Measurements from ENCODE around the gene ITGA1. TPM values are rescaled to one million over a fixed set of nuclear protein-coding genes. Genes with fewer than 3 reads are reported as not detected.

The ITGA1 gene
- total and polyA plus RNA-seq, 4 donors = 17.8 to 152 (median 98.5) TPM

DNA sequence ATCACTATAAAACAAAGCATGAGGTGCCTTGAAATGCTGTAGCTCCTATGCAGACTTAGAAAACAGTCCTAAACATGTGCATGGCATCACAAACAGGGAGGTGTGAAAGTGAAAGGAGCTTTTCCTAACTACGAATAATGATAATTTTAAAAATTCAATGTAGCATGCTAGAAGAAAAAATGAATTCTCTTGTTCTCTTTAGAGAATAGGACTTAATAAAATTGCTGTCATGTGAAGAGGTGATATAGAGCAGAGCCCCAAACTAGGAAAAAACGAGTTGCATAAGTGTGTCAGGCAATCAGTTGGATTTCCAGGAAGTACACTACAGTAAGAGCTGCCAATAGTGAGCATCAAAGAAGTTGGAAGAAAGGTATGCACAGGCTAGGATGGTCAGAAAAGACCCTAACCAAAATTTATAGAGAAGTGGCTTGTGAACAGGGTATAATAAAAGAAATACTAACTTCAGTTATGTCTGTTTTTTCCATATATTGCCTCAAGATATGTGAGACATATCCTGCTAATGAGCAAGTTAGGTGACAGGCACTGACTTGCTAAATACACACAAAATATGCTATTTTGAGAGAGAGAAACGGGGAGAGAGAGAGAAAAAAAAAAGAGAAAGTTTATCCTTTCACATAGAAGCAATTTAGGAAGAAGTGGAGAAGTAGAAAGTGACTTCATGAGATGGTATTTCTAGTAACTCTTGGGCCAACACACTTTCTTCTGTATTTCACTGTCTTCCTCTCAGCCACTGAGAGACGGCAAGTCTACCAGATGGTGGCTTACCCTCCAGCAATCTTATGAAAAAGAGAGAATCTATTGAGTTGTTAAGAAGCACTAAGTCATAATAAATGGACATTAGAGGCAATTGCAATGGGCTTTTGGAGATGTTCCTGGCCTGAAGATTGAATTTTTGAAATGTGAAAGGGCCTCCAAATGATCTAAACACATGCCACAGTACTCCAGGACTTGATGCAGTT is 219.5 kb downstream of the ITGA1 start:
- H3K9me3 ChIP-seq (ENCODE audit: control insufficient read depth, low read length) = peaks cover 1% of the 10 kb centered on the region
- no peak overlapping the region for H3K4me3 ChIP-seq (ENCODE audit: low read length in 2 of 2)
- 52 to 63% methylated on average over 4 of the region's 4 CpGs for WGBS, 2 donors
- H3K36me3 ChIP-seq (ENCODE audit: control insufficient read depth in 1 of 2, insufficient read depth in 2 of 2, low read length in 1 of 2) = no peaks in the 10 kb centered on the region
- DNase-seq (no peak), ATAC-seq (ENCODE audit: low FRiP score) (no peak)
- H3K27me3 ChIP-seq (ENCODE audit: control insufficient read depth in 1 of 2, insufficient read depth in 2 of 2, low read length in 1 of 2) = no peaks in the 10 kb centered on the region
- no peak overlapping the region for H3K27ac ChIP-seq (ENCODE audit: low read depth in 1 of 2, low read length in 2 of 2)
- intact Hi-C loops (cut with DNase I) = no loop called here
- H3K4me1 ChIP-seq (ENCODE audit: control insufficient read depth in 1 of 2, insufficient read depth in 2 of 2, low read length in 2 of 2) = no peaks in the 10 kb centered on the region

DNA sequence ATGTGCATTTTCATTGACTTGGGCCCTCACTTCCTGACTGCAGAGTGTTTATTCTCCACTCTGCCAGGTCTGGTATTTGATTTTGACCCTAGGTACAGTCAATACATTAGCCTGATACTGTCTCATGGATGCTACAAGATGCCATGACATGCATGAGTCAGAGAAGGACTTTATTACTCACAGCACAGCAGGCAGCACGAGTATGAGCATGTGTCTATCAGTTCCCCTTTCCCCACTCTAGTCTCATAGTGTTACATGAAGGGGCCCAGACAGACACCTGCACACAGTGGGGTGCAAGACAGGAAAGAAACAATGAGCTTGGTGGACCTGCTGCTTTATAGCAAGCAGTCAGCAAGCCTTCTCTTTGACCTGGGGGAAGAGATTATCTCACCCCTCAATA is 221.0 kb downstream of the ITGA1 start:
- intact Hi-C loops (cut with DNase I) = no loop called here
- Histone ChIP-seq H3K4me3 (ENCODE audit: low read length in 2 of 2) (no peak overlapping the region), H3K27ac (ENCODE audit: low read depth in 1 of 2, low read length in 2 of 2) (no peak overlapping the region), H3K4me1 (ENCODE audit: control insufficient read depth in 1 of 2, insufficient read depth in 2 of 2, low read length in 2 of 2) (no peaks in the 10 kb centered on the region), H3K27me3 (ENCODE audit: control insufficient read depth in 1 of 2, insufficient read depth in 2 of 2, low read length in 1 of 2) (no peaks in the 10 kb centered on the region), H3K9me3 (ENCODE audit: control insufficient read depth, low read length) (peaks cover 1% of the 10 kb centered on the region), H3K36me3 (ENCODE audit: control insufficient read depth in 1 of 2, insufficient read depth in 2 of 2, low read length in 1 of 2) (no peaks in the 10 kb centered on the region)
- WGBS, 2 donors = 67 to 80% methylated on average over 1 of the region's 1 CpG
- ATAC-seq (ENCODE audit: low FRiP score) (no peak), DNase-seq (no peak)

Other genes with a start within 250 kb of the ITGA1 start
- 10 to 100 TPM; 49.6 to 52.4 TPM for gene PELO, start within 50 bp of the ITGA1 start, total RNA-seq
- 10 to 100 TPM; 11.0 to 30.2 TPM for gene PELO, start within 50 bp of the ITGA1 start, polyA plus RNA-seq
- gene ITGA2, start 201.4 kb downstream of the ITGA1 start, total RNA-seq = 1 to 10 TPM; 5.2 to 8.0 TPM
- 1 to 10 TPM in 1 of 2 donors, under 1 TPM in 1; 0.50 to 2.0 TPM for gene ITGA2, start 201.4 kb downstream of the ITGA1 start, polyA plus RNA-seq

Data from aorta (tissue), 5 donors.